ENCODE results near the gene TLE4. TPM values are rescaled to one million over a fixed set of nuclear protein-coding genes. Genes with fewer than 3 reads are reported as not detected.
"Not testable (repeated sequence)": the region's sequence is repeated elsewhere in the genome, so short reads cannot be mapped to it uniquely, and the experiment has no call there.

TLE4 gene
- polyA plus RNA-seq, 1 donor (not counting 4 experiments of a cell fraction or from before 2014, with no cell fraction given), result 14.7 TPM

DNA sequence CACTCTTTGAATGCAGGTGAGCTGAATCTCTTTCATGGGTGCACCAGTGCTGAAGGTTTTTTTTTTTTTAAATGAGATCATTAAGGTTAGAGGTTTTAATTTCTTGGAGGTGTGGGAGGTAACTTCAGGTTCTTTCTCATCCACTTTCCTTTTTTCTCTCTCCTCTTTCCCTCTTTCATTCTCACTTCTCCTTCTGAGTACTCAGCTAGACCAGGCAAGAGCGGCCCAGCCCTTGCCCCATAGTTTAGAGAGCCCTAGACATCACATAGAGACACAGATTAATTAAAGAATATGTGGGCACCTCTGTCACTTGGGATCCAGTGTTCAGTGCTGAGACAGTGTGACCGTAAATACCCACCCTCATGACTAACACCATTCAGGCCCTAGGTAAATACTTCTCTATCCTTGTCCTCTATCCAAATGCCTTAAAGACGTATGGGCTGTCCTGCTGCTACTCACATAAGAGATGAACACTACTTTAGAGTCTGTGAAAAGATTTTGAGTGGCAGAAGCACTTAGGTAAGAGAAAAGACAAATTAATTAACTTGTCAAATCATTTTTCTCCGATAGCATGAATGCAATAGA, 174.1 kb downstream of the TLE4 start:
- Histone ChIP-seq H3K4me3 (ENCODE audit: control insufficient read depth in 2 of 3, extremely low read depth in 1 of 3, insufficient read depth in 2 of 3, low read depth in 1 of 3, low read length in 3 of 3) (no peak overlapping the region), H3K36me3 (ENCODE audit: control insufficient read depth in 2 of 2, extremely low read depth in 1 of 2, insufficient read depth in 2 of 2, low read length in 2 of 2) (no peaks in the 10 kb centered on the region), H3K27me3 (ENCODE audit: control insufficient read depth, extremely low read depth, insufficient read depth, low read length) (no peaks in the 10 kb centered on the region), H2AFZ (ENCODE audit: control insufficient read depth, low read length) (no peak overlapping the region), H3K4me1 (ENCODE audit: control insufficient read depth, extremely low read depth, insufficient read depth, low read length) (no peaks in the 10 kb centered on the region), H3K9me3 (ENCODE audit: control insufficient read depth, low read depth, low read length) (no peaks in the 10 kb centered on the region), H3K9ac (ENCODE audit: control insufficient read depth, extremely low read depth, insufficient read depth, low read length) (no peak overlapping the region), H3K4me2 (ENCODE audit: control insufficient read depth, extremely low read depth, insufficient read depth, low read depth, low read length) (no peak overlapping the region), H3K79me2 (ENCODE audit: control insufficient read depth, insufficient read depth, low read length) (no peaks in the 10 kb centered on the region), H3K9me1 (ENCODE audit: control insufficient read depth, extremely low read depth, insufficient read depth, low read length) (no peaks in the 10 kb centered on the region), H3K27ac (ENCODE audit: control insufficient read depth, insufficient read depth, low read length) (no peak overlapping the region), H4K20me1 (ENCODE audit: control insufficient read depth, extremely low read depth, insufficient read depth, low read length) (no peaks in the 10 kb centered on the region)
- TF ChIP-seq, protein P1, sequence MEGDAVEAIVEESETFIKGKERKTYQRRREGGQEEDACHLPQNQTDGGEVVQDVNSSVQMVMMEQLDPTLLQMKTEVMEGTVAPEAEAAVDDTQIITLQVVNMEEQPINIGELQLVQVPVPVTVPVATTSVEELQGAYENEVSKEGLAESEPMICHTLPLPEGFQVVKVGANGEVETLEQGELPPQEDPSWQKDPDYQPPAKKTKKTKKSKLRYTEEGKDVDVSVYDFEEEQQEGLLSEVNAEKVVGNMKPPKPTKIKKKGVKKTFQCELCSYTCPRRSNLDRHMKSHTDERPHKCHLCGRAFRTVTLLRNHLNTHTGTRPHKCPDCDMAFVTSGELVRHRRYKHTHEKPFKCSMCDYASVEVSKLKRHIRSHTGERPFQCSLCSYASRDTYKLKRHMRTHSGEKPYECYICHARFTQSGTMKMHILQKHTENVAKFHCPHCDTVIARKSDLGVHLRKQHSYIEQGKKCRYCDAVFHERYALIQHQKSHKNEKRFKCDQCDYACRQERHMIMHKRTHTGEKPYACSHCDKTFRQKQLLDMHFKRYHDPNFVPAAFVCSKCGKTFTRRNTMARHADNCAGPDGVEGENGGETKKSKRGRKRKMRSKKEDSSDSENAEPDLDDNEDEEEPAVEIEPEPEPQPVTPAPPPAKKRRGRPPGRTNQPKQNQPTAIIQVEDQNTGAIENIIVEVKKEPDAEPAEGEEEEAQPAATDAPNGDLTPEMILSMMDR (optimal IDR thresholded peaks at IDR 0.05 in 1 of 3, IDR thresholded peaks at IDR 0.05 in 1 of 3, conservative IDR thresholded peaks at IDR 0.05 in 1 of 3; ENCODE audit: extremely low read depth in 1 of 3, insufficient read depth in 2 of 3, low read length in 3 of 3), result no peak
- no peak for TF ChIP-seq EZH2 (IDR thresholded peaks at IDR 0.05; ENCODE audit: low read length)
- DNase-seq (ENCODE audit: low read depth, low spot score), result no peak
- no peak for FAIRE-seq
- dilution Hi-C loops (cut with MboI; ENCODE audit: extremely low pct_ligation_motif_present, low sequenced_read_pairs), result no loop called here

GRCh38 chr9:79751895-79752466, 180.2 kb downstream of the TLE4 start:
- DNase-seq (ENCODE audit: low read depth, low spot score); H3K4me1 ChIP-seq (ENCODE audit: control insufficient read depth, extremely low read depth, insufficient read depth, low read length); H3K79me2 ChIP-seq (ENCODE audit: control insufficient read depth, insufficient read depth, low read length); H3K27me3 ChIP-seq (ENCODE audit: control insufficient read depth, extremely low read depth, insufficient read depth, low read length); FAIRE-seq; H3K4me3 ChIP-seq (ENCODE audit: control insufficient read depth in 2 of 3, extremely low read depth in 1 of 3, insufficient read depth in 2 of 3, low read depth in 1 of 3, low read length in 3 of 3); H3K9ac ChIP-seq (ENCODE audit: control insufficient read depth, extremely low read depth, insufficient read depth, low read length); H4K20me1 ChIP-seq (ENCODE audit: control insufficient read depth, extremely low read depth, insufficient read depth, low read length); H3K4me2 ChIP-seq (ENCODE audit: control insufficient read depth, extremely low read depth, insufficient read depth, low read depth, low read length); H3K36me3 ChIP-seq (ENCODE audit: control insufficient read depth in 2 of 2, extremely low read depth in 1 of 2, insufficient read depth in 2 of 2, low read length in 2 of 2); H3K9me1 ChIP-seq (ENCODE audit: control insufficient read depth, extremely low read depth, insufficient read depth, low read length); H3K9me3 ChIP-seq (ENCODE audit: control insufficient read depth, low read depth, low read length); dilution Hi-C loops (cut with MboI; ENCODE audit: extremely low pct_ligation_motif_present, low sequenced_read_pairs); H3K27ac ChIP-seq (ENCODE audit: control insufficient read depth, insufficient read depth, low read length); H2AFZ ChIP-seq (ENCODE audit: control insufficient read depth, low read length): not testable (repeated sequence)

DNA sequence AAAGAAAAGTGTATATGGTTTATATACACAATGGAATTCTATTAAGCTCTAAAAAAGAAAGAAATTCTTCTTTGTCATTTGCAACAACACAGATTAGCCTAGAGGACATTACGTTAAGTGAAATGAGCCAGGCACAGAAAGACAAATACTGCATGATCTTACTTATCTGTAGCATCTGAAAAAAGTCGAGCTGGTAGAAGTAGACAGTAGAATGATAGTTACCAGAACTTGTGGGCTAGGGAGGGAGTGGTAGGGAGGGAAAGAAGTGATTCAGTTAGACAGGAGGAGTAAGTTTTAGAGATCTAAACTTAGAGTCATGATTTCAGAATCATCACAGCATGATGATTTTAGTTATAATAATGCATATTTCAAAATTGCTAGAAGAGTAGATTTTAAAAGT, 184.6 kb downstream of the TLE4 start:
- dilution Hi-C loops (cut with MboI; ENCODE audit: extremely low pct_ligation_motif_present, low sequenced_read_pairs), result no loop called here
- Histone ChIP-seq H3K27ac (ENCODE audit: control insufficient read depth, insufficient read depth, low read length) (no peak overlapping the region), H3K9me1 (ENCODE audit: control insufficient read depth, extremely low read depth, insufficient read depth, low read length) (no peaks in the 10 kb centered on the region), H3K4me3 (ENCODE audit: control insufficient read depth in 2 of 3, extremely low read depth in 1 of 3, insufficient read depth in 2 of 3, low read depth in 1 of 3, low read length in 3 of 3) (no peak overlapping the region), H4K20me1 (ENCODE audit: control insufficient read depth, extremely low read depth, insufficient read depth, low read length) (no peaks in the 10 kb centered on the region), H3K36me3 (ENCODE audit: control insufficient read depth in 2 of 2, extremely low read depth in 1 of 2, insufficient read depth in 2 of 2, low read length in 2 of 2) (no peaks in the 10 kb centered on the region), H2AFZ (ENCODE audit: control insufficient read depth, low read length) (no peak overlapping the region), H3K9me3 (ENCODE audit: control insufficient read depth, low read depth, low read length) (no peaks in the 10 kb centered on the region), H3K27me3 (ENCODE audit: control insufficient read depth, extremely low read depth, insufficient read depth, low read length) (no peaks in the 10 kb centered on the region), H3K9ac (ENCODE audit: control insufficient read depth, extremely low read depth, insufficient read depth, low read length) (no peak overlapping the region), H3K4me2 (ENCODE audit: control insufficient read depth, extremely low read depth, insufficient read depth, low read depth, low read length) (no peak overlapping the region), H3K79me2 (ENCODE audit: control insufficient read depth, insufficient read depth, low read length) (no peaks in the 10 kb centered on the region), H3K4me1 (ENCODE audit: control insufficient read depth, extremely low read depth, insufficient read depth, low read length) (peaks cover 6% of the 10 kb centered on the region)
- DNase-seq (ENCODE audit: low read depth, low spot score) (no peak), FAIRE-seq (no peak)
- TF ChIP-seq, protein P1 (optimal IDR thresholded peaks at IDR 0.05 in 1 of 3, IDR thresholded peaks at IDR 0.05 in 1 of 3, conservative IDR thresholded peaks at IDR 0.05 in 1 of 3; ENCODE audit: extremely low read depth in 1 of 3, insufficient read depth in 2 of 3, low read length in 3 of 3), result no peak
- TF ChIP-seq EZH2 (IDR thresholded peaks at IDR 0.05; ENCODE audit: low read length), result no peak

Measured in keratinocyte (primary cell).